ENCODE data around the gene NTN1.

The NTN1 gene

GRCh38 chr17:9241774-9242496 is 220.6 kb downstream of the NTN1 start:
- Histone ChIP-seq H3K9me3 (ENCODE audit: low read depth, low read length) (no peaks in the 10 kb centered on the region), H3K9ac (ENCODE audit: insufficient read length) (no peak overlapping the region), H3K27ac (no peak overlapping the region), H3K36me3 (ENCODE audit: insufficient read depth, low read length) (no peaks in the 10 kb centered on the region), H3K4me3 (no peak overlapping the region)
- TF ChIP-seq POLR2AphosphoS5 (IDR thresholded peaks at IDR 0.05; ENCODE audit: borderline replicate concordance, low read depth, low read length): no peak
- TF ChIP-seq EZH2 (IDR thresholded peaks at IDR 0.05): no peak
- TF ChIP-seq FOXP2 (optimal IDR thresholded peaks at IDR 0.05; ENCODE audit: control extremely low read depth, extremely low read length, insufficient read depth): no peak
- no peak for DNase-seq (ENCODE audit: low read depth, low spot score)

- H3K9me3 ChIP-seq (ENCODE audit: low read depth, low read length): no peaks in the 10 kb centered on the region
- no peak overlapping the region for H3K27ac ChIP-seq
- no peaks in the 10 kb centered on the region for H3K36me3 ChIP-seq (ENCODE audit: insufficient read depth, low read length)
- no peak for DNase-seq (ENCODE audit: low read depth, low spot score)
- TF ChIP-seq EZH2 (IDR thresholded peaks at IDR 0.05) (no peak), FOXP2 (optimal IDR thresholded peaks at IDR 0.05; ENCODE audit: control extremely low read depth, extremely low read length, insufficient read depth) (no peak), POLR2AphosphoS5 (IDR thresholded peaks at IDR 0.05; ENCODE audit: borderline replicate concordance, low read depth, low read length) (no peak)
- H3K9ac ChIP-seq (ENCODE audit: insufficient read length): no peak overlapping the region
- H3K4me3 ChIP-seq: no peak overlapping the region
These were observed 221.2 kb downstream of the NTN1 start for GRCh38 chr17:9242497-9242881.

GRCh38 chr17:9242983-9243382 is 221.7 kb downstream of the NTN1 start:
- TF ChIP-seq POLR2AphosphoS5 (IDR thresholded peaks at IDR 0.05; ENCODE audit: borderline replicate concordance, low read depth, low read length) (no peak), EZH2 (IDR thresholded peaks at IDR 0.05) (no peak), FOXP2 (optimal IDR thresholded peaks at IDR 0.05; ENCODE audit: control extremely low read depth, extremely low read length, insufficient read depth) (no peak)
- Histone ChIP-seq H3K4me3 (no peak overlapping the region), H3K36me3 (ENCODE audit: insufficient read depth, low read length) (no peaks in the 10 kb centered on the region), H3K27ac (no peak overlapping the region), H3K9ac (ENCODE audit: insufficient read length) (no peak overlapping the region), H3K9me3 (ENCODE audit: low read depth, low read length) (no peaks in the 10 kb centered on the region)
- DNase-seq (ENCODE audit: low read depth, low spot score): no peak

- TF ChIP-seq POLR2AphosphoS5 (IDR thresholded peaks at IDR 0.05; ENCODE audit: borderline replicate concordance, low read depth, low read length) (no peak), FOXP2 (optimal IDR thresholded peaks at IDR 0.05; ENCODE audit: control extremely low read depth, extremely low read length, insufficient read depth) (no peak), EZH2 (IDR thresholded peaks at IDR 0.05) (no peak)
- no peaks in the 10 kb centered on the region for H3K9me3 ChIP-seq (ENCODE audit: low read depth, low read length)
- no peak for DNase-seq (ENCODE audit: low read depth, low spot score)
- H3K36me3 ChIP-seq (ENCODE audit: insufficient read depth, low read length): no peaks in the 10 kb centered on the region
- no peak overlapping the region for H3K9ac ChIP-seq (ENCODE audit: insufficient read length)
- peak overlapping the region; percentile 33; the same call in 1 of the 2 replicates for H3K4me3 ChIP-seq
- H3K27ac ChIP-seq: peak overlapping the region; percentile 78
These were observed 223.0 kb downstream of the NTN1 start for GRCh38 chr17:9244066-9245052.

- Histone ChIP-seq H3K4me3 (no peak overlapping the region), H3K27ac (no peak overlapping the region), H3K36me3 (ENCODE audit: insufficient read depth, low read length) (no peaks in the 10 kb centered on the region), H3K9ac (ENCODE audit: insufficient read length) (no peak overlapping the region), H3K9me3 (ENCODE audit: low read depth, low read length) (no peaks in the 10 kb centered on the region)
- DNase-seq (ENCODE audit: low read depth, low spot score): no peak
- TF ChIP-seq EZH2 (IDR thresholded peaks at IDR 0.05) (no peak), POLR2AphosphoS5 (IDR thresholded peaks at IDR 0.05; ENCODE audit: borderline replicate concordance, low read depth, low read length) (no peak), FOXP2 (optimal IDR thresholded peaks at IDR 0.05; ENCODE audit: control extremely low read depth, extremely low read length, insufficient read depth) (no peak)
These were observed 226.2 kb downstream of the NTN1 start for GRCh38 chr17:9247401-9247938.

- DNase-seq (ENCODE audit: low read depth, low spot score): no peak
- Histone ChIP-seq H3K27ac (no peak overlapping the region), H3K4me3 (no peak overlapping the region), H3K9me3 (ENCODE audit: low read depth, low read length) (no peaks in the 10 kb centered on the region), H3K36me3 (ENCODE audit: insufficient read depth, low read length) (no peaks in the 10 kb centered on the region), H3K9ac (ENCODE audit: insufficient read length) (no peak overlapping the region)
- TF ChIP-seq POLR2AphosphoS5 (IDR thresholded peaks at IDR 0.05; ENCODE audit: borderline replicate concordance, low read depth, low read length) (no peak), FOXP2 (optimal IDR thresholded peaks at IDR 0.05; ENCODE audit: control extremely low read depth, extremely low read length, insufficient read depth) (no peak), EZH2 (IDR thresholded peaks at IDR 0.05) (no peak)
These were observed 228.1 kb downstream of the NTN1 start for GRCh38 chr17:9249245-9249953.

GRCh38 chr17:9251273-9251672 is 230.0 kb downstream of the NTN1 start:
- no peak overlapping the region for H3K27ac ChIP-seq
- no peak for DNase-seq (ENCODE audit: low read depth, low spot score)
- H3K9me3 ChIP-seq (ENCODE audit: low read depth, low read length): no peaks in the 10 kb centered on the region
- H3K4me3 ChIP-seq: no peak overlapping the region
- no peaks in the 10 kb centered on the region for H3K36me3 ChIP-seq (ENCODE audit: insufficient read depth, low read length)
- H3K9ac ChIP-seq (ENCODE audit: insufficient read length): no peak overlapping the region
- TF ChIP-seq FOXP2 (optimal IDR thresholded peaks at IDR 0.05; ENCODE audit: control extremely low read depth, extremely low read length, insufficient read depth): no peak
- TF ChIP-seq EZH2 (IDR thresholded peaks at IDR 0.05): no peak
- no peak for TF ChIP-seq POLR2AphosphoS5 (IDR thresholded peaks at IDR 0.05; ENCODE audit: borderline replicate concordance, low read depth, low read length)
